Left renal pelvis (tissue), 4 donors: ENCODE data around the gene LPP. TPM values are rescaled to one million over a fixed set of nuclear protein-coding genes. Genes with fewer than 3 reads are reported as not detected.

Experiments
- DNase-seq, 4 donors: peaks; one replicate each; pipeline ENCODE4 v3.0.0-alpha.2; 2013; ENCODE audit warnings: low read depth in 4 of 4, low spot score in 3 of 4
- polyA plus RNA-seq, 4 donors: library from polyadenylated mRNA; unstranded; fragments of 120-200 nt; gene quantifications; one replicate each; pipeline ENCODE4 v1.2.1, GENCODE V29; 2013; ENCODE audit not compliant: insufficient read length in 4 of 4

LPP gene
- polyA plus RNA-seq, 4 donors: 21.3 to 31.3 (median 25.6) TPM

- DNase-seq: no peak
Observed at GRCh38 chr3:188287762-188288505, 134.0 kb downstream of the LPP start.

- no peak for DNase-seq
Observed at GRCh38 chr3:188292251-188292650, 138.3 kb downstream of the LPP start.

GRCh38 chr3:188292827-188293226 lies 138.9 kb downstream of the LPP start:
- no peak for DNase-seq

DNA sequence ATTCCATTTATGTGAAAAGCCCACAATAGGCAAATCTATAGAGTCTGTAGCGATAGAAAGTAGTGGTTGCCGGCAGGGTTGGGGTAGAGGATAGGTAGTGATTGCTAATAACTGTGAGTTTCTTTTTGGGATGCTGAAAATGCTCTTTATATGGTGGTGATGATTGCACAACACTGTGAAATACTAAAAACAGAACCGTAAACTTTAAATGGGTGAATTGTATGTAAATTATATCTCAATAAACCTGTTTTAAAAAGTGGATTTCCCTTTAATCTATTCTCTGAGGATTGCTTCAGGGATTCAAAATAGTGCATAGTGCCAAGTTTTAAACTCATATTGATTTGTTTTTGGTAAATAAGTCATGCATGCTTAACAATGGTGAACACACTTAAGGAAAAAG lies 140.2 kb downstream of the LPP start:
- DNase-seq: no peak

DNA sequence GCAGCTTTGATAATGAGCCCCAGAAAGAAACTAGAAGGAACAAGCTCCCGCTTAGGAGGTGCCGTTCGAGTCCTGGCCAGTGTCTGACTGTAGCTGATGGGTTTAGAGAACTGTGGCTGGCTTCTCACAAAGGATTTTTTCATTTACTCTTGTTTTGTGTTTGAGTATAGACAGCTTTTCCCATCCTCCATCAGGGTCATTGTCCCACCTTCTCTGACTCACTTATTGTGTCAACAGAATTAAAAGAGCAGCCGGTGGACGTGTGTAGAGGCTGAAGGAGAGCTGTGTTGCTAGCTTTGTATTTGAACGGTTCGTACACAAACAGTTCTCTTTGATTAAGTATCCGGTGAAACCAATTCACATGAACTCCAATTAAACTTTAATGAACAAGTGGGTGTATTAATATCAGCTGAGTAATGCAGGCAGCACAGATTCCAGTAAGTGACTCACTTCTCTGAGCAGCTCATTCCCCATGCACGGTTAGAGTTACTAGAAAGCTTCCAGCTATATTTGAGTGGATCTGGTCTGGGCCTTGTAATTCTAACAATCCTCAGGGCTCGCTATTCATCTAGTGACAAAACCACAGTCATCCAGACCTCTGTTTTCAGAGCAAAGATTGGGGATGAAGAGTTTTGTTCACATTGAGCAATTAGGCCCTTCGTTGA lies 141.0 kb downstream of the LPP start:
- no peak for DNase-seq

DNA sequence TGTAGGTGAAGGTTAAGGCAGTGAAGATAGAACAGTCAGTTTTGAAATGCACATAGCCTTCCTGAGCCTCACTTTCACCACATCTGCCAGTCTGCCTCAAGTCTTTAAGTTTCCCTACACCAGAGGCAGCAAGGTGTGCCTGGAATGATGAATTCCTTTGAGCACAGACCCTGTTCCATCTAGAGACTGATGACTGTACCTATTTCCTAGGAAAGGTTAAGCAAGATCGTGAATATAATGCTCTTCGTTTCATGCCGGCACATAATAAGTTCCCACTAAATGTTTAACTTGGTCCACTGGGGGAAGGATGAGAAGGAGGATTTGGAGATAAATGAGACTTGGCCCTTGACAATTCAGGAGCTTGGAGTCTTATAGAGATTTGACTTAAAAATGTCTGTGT lies 141.9 kb downstream of the LPP start:
- DNase-seq: no peak

DNA sequence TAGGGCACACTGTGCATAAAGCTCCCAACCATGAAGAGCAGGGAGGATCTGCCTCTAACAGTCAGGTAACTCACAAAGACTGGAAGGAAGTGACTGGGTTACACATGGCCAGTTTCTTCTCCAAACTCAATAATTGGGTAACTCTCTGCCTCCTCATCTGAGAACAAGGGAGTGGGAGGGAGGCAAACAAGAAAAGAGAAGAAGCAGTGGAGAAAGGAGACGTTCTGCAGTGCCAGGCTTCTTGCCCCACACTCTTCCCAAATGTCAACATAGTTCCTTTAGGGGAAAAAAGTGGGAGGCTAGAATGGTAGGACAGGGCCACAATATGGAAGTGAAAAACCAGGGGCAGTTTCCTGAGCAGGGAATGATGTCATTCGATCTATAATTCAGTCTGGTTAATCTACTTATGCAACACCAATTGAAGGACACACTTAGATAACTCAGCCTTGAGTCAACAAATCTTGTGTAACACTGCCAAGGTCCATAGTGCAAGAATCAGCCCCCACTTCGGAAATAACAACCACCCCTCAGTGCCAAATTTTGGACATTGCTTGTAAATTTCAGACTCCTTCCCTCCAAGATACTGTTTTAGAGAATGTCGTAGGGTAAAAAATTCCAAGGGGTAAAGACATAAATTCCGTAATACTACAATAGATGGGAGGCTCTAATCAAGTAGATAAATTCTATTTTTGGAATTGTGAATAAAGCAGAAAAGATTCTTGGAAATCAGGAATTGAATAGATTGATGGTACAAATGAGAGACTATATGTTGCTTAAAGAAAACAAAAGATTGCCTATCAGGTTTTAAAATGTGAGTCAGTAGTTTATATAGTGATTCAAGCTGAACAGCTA lies 143.0 kb downstream of the LPP start:
- no peak for DNase-seq

DNA sequence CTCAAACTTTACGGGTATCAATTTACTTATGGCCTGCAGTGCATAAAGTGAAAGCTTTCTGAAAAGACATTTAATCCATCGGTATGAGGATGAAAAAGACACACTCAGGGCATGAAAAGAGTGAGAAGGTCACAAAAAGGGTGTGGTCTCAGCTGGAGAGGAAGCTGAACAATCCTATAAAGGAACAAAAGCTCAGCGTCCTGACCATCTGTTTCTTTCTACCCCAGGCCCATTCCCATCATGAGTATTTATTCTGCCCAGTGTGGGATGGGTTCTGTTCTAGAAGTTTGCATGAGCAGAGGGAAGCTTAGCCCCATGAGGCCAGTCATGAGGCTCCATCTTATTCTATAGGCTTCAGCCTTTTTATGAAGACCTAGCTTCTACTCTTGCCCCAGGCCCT lies 144.6 kb downstream of the LPP start:
- no peak for DNase-seq

- DNase-seq: no peak
Observed at GRCh38 chr3:188299068-188299467, 145.1 kb downstream of the LPP start.

- no peak for DNase-seq
Observed at GRCh38 chr3:188299708-188300107, 145.8 kb downstream of the LPP start.

GRCh38 chr3:188301147-188301546 lies 147.2 kb downstream of the LPP start:
- no peak for DNase-seq

DNA sequence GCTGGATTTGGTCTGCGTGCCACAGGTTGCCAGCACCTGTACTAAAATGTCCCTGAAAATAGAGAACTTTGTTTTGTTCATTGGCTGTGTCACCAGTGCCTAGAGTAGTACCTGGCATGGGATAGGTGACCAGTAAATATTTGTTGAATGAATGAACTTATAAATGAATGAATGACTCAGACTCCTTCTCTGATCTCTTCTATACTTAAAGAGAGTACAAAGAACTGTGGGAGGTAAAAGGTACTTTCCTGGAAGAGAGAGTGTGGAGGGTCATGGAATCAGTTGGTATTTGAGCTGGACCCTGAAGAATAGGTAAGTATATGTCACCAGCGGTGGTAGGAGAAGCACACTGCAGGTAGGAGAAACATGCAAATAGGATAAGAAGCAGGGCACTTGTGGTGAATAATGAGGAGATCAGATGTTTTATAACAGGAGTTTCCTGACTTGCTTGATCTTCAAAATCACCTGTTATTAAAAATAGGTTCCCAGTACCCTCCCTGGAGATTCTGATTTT lies 149.4 kb downstream of the LPP start:
- DNase-seq: no peak

- DNase-seq: no peak
Observed at GRCh38 chr3:188303823-188304222, 149.9 kb downstream of the LPP start.

- DNase-seq: no peak
Observed at GRCh38 chr3:188304501-188304900, 150.5 kb downstream of the LPP start.

- no peak for DNase-seq
Observed at GRCh38 chr3:188305220-188305619, 151.3 kb downstream of the LPP start.

DNA sequence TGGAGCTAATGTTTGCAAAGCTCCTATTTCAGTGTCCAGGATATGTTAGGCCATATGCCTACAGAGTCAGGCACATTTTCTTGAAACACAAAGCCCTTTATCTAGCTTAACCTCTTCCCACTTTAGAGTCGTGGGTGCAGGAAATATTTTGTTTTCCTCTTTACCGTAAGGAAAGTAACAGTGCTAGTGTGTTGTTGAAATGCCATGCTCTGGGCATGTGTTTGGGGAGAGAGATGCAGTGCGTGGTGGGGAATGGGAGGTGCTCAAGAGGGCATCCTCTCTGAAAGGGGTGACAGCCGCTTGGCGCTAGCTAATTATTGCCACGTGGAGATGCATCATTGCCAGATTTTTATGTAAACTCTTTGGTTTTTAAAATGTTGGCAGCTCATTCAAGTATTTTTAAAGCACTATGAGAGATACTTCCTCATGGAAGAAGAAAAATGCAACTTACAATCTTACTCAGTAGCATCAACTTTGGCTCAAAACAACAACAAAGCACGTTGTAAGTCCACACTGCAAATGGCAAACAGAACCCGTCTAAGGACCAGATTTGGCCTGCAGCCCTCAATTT lies 152.6 kb downstream of the LPP start:
- no peak for DNase-seq

GRCh38 chr3:188309437-188310269 lies 155.7 kb downstream of the LPP start:
- no peak for DNase-seq

GRCh38 chr3:188310270-188310710 lies 156.3 kb downstream of the LPP start:
- no peak for DNase-seq

DNA sequence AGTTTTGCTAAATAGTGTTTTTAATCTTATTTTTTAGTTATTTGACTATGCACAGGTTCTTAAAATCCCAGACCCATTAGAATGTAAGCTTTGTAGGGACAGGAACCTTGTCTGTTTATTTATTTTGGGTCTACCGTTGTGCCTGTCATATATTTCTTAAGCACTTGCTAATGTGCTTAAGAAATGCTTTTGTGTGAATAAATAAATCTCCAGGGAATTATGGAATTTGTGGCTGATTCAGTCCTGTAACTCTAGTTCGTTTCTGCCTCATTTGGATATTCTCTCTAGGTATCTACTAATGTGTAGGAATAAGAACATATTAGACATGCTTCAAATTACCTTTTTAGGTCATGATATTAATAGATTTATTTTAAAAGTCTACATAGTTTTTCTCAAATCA lies 161.6 kb downstream of the LPP start:
- no peak for DNase-seq
